ENCODE data around the gene MAP2K3.

The MAP2K3 gene

DNA sequence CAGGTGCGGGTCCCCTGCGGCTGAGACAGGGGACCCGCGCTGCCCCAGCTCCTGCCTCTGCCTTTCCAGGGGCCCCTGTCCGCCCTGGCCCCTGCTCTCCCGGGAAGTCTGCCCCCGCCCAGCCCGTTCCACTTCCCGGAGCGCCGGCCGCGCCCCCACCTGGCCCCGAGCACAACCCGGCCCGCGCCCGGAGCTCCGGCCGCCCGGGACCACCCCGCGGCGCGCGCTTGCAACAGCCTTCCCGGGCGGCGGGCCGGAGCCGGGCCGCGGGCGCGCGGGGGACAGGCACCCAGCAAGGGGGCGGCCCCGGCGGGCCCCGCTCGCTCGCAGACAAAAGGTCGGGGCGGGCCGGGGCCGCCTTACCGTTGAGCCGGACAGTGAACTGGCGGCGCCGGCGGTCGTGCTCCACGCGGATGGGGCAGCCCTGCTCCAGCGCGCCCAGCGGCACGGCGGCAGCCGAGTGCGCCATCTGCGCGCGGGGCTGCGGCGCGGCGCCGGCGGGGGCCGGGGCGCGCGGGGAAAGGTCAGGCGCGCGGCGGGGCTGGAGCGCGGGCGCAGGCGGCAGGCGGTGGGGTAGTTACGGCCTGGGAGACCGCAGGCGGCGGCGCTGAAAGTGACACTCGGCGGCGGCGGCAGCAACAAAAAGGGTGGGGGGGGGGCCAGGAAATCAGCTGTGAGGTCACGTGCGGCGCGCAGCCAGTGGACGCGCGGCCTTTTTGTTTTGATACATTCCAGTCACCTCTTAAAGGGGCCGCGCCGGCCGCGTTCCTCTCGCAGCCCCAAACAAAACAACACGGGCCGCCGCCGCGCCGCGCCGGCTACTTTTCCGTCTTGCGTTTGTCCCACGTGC lies 31.5 kb upstream of the MAP2K3 start, which contains the start of gene NATD1:
Gene NATD1 (minus strand): TSS at position 615 of the 850 bp plus-strand sequence. CDS start 146 bp downstream, at position 469.
- peak; percentile 60 for DNase-seq (ENCODE audit: low read depth in 2 of 2)

DNA sequence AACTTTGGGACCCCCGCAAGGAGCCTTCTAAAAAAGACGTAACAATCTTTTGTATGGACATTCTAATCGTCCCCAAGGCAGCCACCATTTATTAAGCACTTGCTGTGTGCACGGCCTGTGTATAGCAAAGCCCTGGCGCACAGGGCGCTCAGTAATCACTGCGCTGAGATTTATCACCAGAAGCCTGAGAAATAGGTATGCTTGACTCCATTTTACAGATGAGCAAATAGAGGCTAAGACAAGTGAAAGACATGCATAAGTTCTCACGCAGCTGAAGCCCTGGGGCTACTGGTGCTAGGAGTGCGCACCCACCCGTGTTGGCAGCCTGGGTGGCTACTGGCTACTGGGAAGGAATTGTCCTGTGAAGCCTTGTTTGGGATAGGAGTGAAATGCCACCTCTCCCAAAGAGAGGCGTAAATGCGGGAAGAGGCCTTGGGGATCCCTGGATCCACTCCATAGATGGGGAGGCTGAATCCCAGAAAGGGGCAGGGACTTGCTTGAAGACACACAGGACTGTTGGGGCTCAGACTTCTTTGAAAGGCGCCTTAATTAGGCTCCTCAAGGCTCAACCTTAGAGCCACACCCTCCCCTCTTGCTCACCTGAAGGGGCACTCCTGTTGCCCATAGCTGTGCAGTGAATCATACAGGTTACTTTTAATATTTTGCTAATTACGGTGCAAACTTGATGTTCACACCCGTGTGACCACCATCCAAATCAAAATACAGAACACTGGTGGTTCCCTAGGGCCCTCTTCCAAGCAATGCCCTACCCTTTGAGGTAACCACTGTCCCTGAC lies 30.7 kb upstream of the MAP2K3 start:
- no peak for DNase-seq (ENCODE audit: low read depth in 2 of 2)

DNA sequence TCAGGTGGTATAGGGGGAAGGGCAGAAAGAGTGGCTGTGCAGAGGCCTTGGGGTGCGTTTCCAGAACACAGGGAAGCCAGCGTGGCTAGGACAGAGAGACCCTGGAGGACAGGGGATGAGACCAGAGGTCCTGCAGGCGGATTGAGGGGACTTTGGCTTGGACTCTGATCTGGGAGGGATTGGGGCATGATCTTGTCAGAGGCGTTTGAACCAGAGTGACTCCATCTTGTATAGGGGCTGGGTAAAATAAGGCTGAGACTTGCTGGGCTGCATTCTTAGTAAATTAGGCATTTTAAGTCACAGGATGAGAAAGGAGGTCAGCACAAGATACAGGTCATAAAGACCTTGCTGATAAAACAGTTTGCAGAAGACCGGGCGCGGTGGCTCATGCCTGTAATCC lies 25.9 kb upstream of the MAP2K3 start:
- no peak for DNase-seq (ENCODE audit: low read depth in 2 of 2)

DNA sequence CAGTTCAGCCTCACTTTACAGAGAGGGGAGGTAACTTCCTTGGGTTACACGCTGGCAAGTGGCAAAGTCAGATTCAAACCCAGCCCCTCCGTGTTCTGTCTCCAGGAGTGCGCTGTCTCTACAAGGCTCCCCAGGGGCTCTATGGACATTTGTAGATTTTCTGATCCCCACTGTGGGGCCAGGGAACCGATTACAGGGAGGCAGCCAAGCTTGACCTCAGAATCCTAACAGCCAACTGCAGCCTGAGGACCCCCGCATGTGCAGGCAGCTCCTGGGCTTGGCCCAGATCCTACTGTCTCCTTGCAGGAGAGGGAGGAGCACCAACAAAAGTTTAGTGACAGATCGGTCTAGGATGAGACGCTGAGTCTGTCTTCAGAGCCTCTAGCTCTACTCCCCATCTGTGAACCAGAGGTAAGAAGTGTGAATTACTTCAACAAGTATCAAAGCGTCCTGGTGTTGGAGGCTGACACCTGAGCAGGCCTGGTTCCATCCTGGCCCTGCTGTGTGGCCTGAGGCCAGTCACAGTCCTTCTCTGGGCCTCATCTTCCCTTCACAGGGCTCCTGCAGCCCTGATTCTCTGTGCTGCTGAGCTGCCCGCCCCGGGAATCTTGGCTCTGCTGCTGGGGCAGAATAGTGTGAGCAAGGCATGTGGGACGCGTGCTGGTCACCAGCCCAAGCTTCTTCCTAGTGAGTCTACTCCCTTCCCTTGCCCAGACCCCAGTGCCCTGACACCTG lies 22.1 kb upstream of the MAP2K3 start:
- no peak for DNase-seq (ENCODE audit: low read depth in 2 of 2)

DNA sequence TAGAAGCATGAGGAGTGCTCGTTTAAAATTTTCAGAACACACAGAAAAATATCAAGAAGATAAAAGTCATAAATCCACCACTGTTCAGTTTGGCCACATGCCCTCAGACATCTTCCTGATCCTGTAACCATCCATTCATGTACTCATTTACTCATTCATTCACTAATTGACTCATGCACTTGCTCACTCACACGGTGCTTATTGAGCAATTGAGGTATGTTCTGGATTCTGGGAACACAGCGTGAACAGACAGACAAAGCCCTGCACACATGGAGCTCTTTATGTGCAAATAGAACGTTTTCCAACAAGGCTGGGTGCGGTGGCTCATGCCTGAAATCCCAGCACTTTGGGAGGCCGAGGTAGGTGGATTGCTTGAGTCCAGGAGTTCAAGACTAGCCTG lies 21.1 kb upstream of the MAP2K3 start:
- DNase-seq (ENCODE audit: low read depth in 2 of 2), result no peak

DNA sequence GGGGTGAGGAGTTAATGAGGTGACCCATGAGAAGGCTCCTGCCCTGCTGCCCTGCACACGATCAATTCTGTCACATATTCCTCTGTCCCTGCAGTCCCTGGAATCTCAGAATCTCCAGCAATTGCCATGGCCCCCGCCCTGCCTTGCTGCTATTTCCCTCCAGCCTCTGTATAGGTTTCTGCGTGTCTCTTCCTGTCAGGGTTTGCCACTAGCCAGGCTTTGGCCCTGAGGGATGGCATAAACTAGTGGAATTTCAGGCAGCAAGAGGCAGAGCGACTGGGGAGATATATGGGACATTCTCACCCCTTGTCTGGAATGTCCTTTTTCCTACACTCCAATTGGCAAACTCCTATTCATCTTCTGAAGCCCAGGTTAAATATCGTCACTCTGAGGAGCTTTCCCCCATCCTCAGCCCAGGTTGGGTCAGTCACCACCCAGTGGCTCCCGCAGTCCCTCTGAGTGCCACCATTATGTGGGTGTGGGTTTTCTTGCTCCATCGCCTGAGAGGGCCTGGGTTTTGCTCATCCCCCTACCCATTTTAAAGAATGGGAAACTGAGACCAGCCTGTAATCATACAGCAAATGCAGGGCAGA lies 15.8 kb upstream of the MAP2K3 start:
- no peak for DNase-seq (ENCODE audit: low read depth in 2 of 2)

DNA sequence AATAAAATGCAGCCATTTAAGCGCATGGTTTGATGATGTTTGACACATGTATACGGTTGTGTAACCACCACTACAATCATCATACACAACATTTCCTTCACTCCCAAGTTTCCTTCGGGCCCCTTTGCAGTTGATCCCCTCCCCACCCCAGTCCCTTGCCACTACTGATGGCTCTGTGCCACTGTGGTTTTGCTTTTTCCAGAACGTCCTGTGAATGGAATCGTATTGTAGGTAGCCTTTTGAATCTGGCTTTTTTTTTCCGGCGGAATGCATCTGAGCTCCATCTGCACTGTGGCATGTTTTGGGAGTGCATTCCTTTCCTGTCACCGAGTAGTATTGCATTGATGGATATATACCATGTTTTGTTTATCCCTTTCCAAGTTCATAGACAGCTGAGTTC lies 15.1 kb upstream of the MAP2K3 start:
- DNase-seq (ENCODE audit: low read depth in 2 of 2), result no peak

DNA sequence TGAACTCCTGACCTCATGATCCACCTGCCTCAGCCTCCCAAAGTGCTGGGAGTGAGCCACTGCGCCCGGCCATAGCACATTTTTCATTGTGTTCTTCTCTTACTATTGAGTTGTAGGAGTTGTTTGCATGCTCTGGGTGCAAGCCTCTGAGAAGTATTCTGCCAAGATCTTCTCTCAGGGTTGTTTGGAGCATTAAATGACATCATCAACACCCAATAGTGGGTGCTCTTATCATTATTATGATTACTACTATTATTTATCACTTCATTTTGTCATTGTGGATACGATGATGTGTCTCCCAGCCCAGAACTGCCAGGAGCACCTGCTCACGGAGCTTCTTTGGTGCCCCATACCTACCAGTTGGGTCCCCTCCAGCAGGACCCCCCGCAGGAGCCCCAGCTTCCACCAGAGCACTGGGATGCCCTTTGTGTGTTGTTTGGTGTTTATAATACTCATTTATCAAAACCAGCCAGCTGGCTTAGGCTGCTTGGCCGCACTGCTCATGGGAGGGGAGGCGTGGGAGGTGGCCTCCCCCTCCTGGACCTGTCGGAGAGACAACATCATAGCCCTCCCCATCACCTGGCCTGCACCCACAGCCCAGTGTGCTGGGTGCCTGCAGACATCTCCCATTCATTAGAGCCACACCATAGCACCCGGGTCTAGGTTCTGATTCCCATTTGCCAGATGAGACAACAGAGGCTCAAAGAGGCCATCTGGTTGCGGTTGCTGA lies 12.9 kb upstream of the MAP2K3 start:
- no peak for DNase-seq (ENCODE audit: low read depth in 2 of 2)

DNA sequence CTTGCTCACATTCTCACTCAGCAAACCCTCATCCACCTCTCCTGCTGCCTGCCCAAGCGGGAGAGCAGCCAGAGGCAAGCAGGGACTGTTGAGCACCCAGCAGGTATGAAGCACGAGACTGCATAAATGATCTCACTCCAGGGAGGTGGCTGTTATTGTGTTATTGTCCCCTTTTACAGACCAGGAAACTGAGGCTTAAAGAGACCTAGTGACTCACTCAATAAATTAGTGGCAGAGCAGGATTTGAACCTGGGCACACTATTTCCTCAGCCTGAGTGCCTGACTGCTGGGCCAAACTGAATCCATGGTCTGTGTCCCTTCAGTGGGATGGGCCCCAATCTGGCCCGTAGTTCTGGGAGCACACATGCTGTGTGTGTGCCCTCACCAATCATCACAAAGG lies 12.3 kb upstream of the MAP2K3 start:
- DNase-seq (ENCODE audit: low read depth in 2 of 2), result no peak

DNA sequence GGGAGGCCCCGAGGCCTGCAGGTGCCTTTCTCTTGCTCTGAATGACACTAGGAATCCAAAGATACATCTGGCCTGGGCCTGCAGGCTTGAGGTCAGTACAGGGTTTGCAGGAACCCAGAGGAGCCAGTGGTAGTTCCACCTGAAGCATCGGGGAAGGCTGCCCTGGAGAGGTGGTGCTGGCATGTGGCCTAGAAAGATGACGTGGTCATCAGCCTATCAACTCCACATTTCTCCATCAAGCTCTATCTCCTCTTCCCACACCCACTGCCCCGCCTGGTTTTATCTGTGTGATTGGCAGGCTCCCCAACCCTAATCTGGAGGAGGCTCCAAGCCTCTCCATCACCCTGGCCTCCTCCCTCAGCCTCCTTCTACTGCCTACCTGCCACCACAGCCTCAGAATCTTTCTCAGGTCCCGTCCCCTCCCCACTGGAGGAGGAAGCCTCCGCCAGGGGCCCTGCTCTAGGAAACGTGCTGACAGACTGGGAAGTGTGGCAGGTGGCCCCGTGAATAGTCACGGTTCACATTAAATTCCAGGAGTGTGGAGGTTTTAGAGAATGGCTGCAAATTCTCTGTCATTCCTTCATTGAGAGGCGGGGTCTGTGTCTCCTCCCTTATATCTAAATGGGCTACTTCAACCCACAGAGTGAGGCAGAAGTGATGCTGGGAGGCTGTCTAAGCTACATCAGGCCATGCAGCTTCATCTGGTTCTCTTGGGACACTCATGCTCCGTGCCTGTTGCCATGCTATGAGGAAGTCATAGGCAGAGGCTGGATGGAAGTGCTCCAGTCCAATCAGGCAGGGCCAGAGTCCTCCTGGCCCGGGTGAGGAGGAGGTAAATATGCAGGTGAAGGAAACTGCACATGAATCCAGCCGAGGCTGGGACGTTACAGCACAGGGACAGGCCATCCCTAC lies 11.4 kb upstream of the MAP2K3 start:
- no peak for DNase-seq (ENCODE audit: low read depth in 2 of 2)

DNA sequence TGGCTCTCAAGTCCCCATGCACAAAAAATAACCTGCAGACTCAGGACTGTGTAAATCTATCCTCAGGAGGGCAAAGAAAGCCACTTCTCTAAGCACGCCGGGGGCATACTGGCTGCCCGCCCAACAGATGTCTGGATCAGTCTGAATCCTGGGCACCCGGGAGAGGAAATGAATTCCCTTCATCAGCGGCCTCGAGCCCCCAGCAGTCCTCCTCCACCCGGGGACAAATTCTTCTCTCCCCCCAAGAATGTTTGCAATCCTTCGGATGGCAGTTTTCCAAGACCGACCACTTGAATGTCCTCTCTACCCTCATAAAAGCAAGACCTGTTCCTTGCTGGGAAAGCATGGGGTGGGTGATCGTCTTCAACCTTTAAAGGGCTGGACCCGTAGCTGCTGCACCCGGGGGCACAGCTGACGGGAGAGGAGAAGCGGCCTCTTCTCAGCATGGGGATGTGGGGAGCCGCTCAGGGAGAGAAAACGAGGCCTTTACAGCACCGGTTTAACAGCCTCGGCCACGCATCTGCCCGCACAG lies 9.4 kb upstream of the MAP2K3 start:
- no peak for DNase-seq (ENCODE audit: low read depth in 2 of 2)

DNA sequence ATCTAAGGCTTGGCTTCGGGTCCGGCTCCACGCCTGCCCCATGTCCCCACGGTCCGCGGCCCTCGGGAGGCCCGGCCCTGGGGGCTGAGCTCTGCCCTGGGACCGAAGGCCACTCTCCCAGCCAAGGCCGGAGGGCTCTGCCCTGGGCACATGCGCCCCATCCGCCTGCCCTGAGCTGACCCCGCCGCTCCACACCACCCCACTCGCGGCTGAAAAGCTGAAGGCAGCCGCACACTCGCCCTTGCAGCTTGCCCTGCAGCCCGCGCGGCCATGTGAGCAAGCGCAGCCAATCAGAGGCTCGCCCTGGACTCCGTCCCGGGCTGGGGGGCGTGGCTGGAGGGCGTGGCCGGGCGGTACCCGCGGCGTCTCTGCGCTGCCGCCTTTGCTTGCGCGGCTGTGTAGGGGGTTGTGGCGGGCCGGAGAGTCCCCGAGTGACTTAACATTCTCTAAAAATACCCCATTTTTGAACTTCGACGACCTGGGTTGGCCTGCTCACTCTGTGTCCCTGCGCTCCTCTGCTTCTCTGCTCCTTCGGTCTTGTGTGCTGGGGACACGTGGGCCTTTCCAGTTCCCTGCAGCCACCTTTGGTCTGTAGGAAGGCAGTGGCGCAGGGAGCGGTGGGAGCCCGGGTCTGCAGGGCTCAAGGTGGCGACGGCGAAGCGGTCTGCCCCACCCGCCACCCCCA lies 8.8 kb upstream of the MAP2K3 start:
- peak; percentile 94 to 99 for DNase-seq (ENCODE audit: low read depth in 2 of 2)

DNA sequence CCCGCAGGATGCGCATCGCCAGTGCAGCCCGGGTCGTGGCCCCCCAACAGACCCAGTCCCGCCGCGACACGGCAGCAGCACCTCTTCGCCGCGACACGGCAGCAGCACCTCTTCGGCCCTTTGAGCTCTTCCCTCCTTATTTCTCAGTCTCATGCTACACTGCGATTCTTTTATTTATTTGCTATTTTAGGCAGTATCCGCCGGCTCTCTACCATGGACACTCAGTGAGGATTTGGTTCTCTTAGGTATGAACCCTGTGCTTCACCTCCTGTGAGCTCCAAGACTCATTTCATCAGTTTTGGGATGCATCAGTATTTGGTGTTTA lies 8.3 kb upstream of the MAP2K3 start:
- DNase-seq (ENCODE audit: low read depth in 2 of 2), result no peak

DNA sequence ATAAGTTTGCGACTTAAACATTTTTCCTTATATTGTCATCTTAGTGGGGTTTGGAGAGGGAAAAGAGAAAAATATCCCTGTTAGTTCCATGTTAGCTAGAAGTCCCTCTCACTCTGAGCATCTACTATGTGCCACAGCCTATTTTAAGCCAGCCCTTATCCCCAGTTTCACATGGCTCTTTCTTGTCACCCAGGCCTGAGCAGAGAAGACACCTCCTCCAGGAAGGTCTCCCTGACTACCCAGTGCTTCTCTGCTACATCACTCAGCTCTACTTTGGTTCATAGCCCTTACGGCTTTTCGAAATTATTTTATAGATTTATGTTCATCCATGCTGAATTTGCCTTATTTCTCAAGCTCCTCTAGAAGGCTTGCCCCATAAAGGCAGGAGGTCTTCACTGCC lies 7.2 kb upstream of the MAP2K3 start:
- no peak for DNase-seq (ENCODE audit: low read depth in 2 of 2)

DNA sequence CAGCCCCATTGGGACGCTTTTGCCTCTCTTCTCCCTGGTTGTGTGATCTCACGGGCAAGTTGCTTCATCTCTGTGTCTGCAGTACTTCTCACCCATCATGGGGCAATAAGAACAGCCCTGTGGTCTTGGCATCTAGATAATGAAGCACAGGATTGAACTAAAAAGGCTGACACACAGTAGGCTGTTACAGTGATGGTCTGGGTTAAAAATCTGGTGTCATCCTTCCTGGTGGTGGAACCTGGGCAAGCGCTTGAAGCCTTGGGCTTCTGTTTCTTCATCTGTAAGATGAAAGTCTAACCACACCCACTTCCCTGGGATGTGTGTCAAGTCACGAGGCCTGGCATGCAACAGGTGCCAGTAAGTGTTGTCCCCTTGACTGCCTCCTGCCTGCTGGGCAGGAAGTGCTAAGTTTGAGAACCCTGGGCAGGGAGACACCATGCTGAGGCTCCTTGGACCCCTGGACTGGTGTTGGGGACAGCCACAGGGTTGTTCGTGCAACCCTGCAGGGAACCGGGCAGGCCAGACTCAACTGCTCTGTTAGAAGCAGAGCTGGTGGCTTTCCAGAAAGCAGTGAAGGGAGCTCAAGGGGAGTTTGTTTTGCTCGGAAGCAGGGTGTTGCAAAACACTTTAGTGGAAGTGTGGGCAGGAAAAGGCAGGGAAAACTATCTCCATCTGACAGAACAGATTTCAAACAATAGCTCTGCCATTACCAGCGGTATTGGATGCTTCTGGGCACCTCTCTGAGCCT lies 5.9 kb upstream of the MAP2K3 start:
- DNase-seq (ENCODE audit: low read depth in 2 of 2), result no peak

DNA sequence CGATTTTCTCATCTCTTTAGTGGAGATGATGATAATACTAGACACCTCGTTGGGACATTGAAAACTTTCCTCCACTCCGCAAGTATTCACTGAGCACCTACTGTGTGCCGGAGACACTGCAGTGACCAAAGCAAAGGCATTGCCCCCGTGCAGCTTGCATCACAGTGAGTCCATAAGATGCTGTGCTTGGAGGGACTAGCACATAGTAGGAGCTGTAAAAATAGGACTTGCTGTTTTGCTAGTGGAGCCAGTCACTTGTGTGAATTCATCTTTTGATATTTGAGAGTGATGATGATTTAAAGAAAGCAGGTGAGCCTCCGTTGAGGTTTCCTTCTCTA lies 5.3 kb upstream of the MAP2K3 start:
- no peak for DNase-seq (ENCODE audit: low read depth in 2 of 2)

DNA sequence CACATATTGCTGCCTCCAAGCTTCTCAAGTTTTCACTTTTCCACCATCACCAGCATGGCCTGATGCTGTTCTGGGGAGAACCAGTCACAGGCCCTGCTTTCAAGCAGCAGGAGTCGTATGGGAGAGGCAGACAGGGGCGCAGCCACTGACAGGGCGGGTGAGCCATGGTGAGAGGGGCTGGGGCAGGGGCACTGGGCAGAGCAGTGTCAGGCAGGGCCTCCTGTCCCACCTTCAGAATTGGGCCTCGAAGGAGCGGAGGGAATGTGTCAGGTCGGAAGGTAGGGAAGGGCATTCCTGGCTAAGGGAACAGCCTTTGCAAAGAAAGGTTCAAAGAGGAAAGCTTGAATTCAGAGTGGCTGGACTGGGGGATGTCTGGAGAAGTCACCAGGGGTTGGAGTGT lies 4.9 kb upstream of the MAP2K3 start:
- no peak for DNase-seq (ENCODE audit: low read depth in 2 of 2)

DNA sequence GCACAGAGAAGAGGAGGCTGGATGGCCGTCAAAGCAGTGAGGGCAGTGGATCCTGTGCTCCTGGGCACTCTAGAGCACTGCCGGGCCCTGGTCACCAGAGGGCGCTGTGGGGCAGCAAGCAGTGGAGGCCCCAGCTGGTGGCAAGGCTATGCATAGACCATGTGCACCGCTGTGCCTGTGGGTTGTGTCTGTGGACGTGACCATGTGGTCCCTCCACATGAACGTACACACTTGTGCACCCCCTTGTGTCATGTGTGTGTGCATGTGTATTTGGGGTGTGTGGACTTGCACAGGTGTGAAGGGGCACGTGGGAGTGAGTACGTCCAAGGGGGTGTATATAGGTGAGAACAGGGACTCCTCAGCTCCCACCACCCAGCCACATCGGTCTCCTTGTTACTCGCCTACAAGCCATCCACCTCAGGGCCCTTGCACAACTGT lies 4.4 kb upstream of the MAP2K3 start:
- DNase-seq (ENCODE audit: low read depth in 2 of 2), result peak; percentile 91 to 92

DNA sequence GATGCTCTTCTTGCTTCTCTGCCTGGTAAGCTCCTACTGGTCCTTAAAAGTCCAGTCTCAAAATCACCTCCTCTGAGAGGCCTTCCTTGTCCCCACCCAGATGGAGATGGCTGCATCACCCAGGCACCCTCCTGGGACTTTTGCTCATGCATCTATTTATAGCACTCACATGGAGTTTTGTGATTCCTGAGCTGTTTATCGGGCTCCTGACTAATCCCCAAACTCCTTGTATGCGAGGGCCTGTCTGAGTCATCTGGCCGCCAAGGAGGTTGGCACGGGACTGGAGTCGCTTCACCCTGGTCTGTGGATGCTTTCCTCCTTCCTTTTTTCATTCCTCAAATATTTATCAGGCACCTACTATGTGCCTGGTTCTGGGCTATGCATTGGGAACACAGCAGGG lies 2.3 kb upstream of the MAP2K3 start:
- DNase-seq (ENCODE audit: low read depth in 2 of 2), result no peak
